HEK293 (cell line): Measurements from ENCODE around the gene RTL1.

Source experiments
- CTCF ChIA-PET: fragments of 350-600 bp; formaldehyde crosslinking; extraction: SDS; loops from one replicate; lab custom pipeline; 2021; ENCODE audit warnings: antibody characterized with exemption; lab: Yijun Ruan, JAX
- POLR2A ChIA-PET: fragments of 300-600 bp; formaldehyde crosslinking; extraction: SDS; loops from one replicate; lab custom pipeline; 2020; ENCODE audit warnings: antibody characterized with exemption, inconsistent platforms; lab: Yijun Ruan, JAX
- H3K27ac ChIP-seq: fragments of 200-500 bp; sonication (Bioruptor generic); 2 replicates; pipeline ENCODE4 v1.5.1; 2014; ENCODE audit warnings: low read depth, low read length, control low read depth, inconsistent platforms; ENCODE audit errors: extremely low read depth
- H3K36me3 ChIP-seq, 2 experiments: fragments of 200-500 bp in 1 of 2; sonication (Bioruptor generic) in 1 of 2; 1 replicate in 1 of 2; 2 replicates in 1 of 2; pipeline ENCODE4 v1.5.1; 2014 to 2017; ENCODE audit warnings: inconsistent platforms in 2 of 2, low read length in 2 of 2; ENCODE audit not compliant: control insufficient read depth in 2 of 2, insufficient read depth in 1 of 2
- H3K4me1 ChIP-seq: fragments of 200-500 bp; sonication (Bioruptor generic); 2 replicates; pipeline ENCODE4 v1.5.1; 2014; ENCODE audit warnings: mild to moderate bottlenecking, low read length, inconsistent platforms; ENCODE audit not compliant: control insufficient read depth, insufficient read depth
- H3K4me3 ChIP-seq: 2 replicates; pipeline ENCODE4 v1.5.1; 2011; ENCODE audit warnings: low read depth, mild to moderate bottlenecking, control low read depth, low read length, moderate library complexity
- H3K9me3 ChIP-seq: fragments of 200-500 bp; sonication (Bioruptor generic); 2 replicates; pipeline ENCODE4 v1.5.1; 2014; ENCODE audit warnings: low read depth, low read length, inconsistent platforms; ENCODE audit not compliant: control insufficient read depth, insufficient read depth
- EGR2 ChIP-seq: fragments of 450-650 bp; formaldehyde crosslinking; IDR thresholded peaks from 2 replicates; pipeline ENCODE4 v1.5.1; 2016; ENCODE audit warnings: low read depth, missing biosample characterization, missing genetic modification characterization
- MYNN ChIP-seq: fragments of 450-650 bp; formaldehyde crosslinking; IDR thresholded peaks from 2 replicates; pipeline ENCODE4 v1.5.1; 2016; ENCODE audit warnings: missing biosample characterization, missing genetic modification characterization, borderline replicate concordance
- PRDM10 ChIP-seq: fragments of 450-650 bp; formaldehyde crosslinking; IDR thresholded peaks from 2 replicates; pipeline ENCODE4 v1.5.1; 2016; ENCODE audit warnings: missing biosample characterization, missing genetic modification characterization
- PRDM2 ChIP-seq: fragments of 450-650 bp; formaldehyde crosslinking; IDR thresholded peaks from 2 replicates; pipeline ENCODE4 v1.5.1; 2016; ENCODE audit warnings: missing biosample characterization, missing genetic modification characterization, borderline replicate concordance
- ZFHX2 ChIP-seq: fragments of 450-650 bp; formaldehyde crosslinking; conservative IDR thresholded peaks from 2 replicates; pipeline ENCODE4 v1.5.1; 2016; ENCODE audit warnings: missing biosample characterization, missing genetic modification characterization
- ZNF140 ChIP-seq: fragments of 450-650 bp; formaldehyde crosslinking; IDR thresholded peaks from 2 replicates; pipeline ENCODE4 v1.5.1; 2016; ENCODE audit warnings: missing biosample characterization, missing genetic modification characterization
- ZNF211 ChIP-seq: fragments of 450-650 bp; formaldehyde crosslinking; IDR thresholded peaks from 2 replicates; pipeline ENCODE4 v1.5.1; 2016; ENCODE audit warnings: low read depth, missing biosample characterization, missing genetic modification characterization
- ZNF362 ChIP-seq: fragments of 450-650 bp; formaldehyde crosslinking; IDR thresholded peaks from 2 replicates; pipeline ENCODE4 v1.5.1; 2016; ENCODE audit warnings: missing biosample characterization, missing genetic modification characterization
- ZNF37A ChIP-seq: fragments of 450-650 bp; IDR thresholded peaks from 2 replicates; pipeline ENCODE4 v1.5.1; 2018; ENCODE audit warnings: missing biosample characterization, missing genetic modification characterization
- ZNF416 ChIP-seq: fragments of 450-650 bp; formaldehyde crosslinking; IDR thresholded peaks from 2 replicates; pipeline ENCODE4 v1.5.1; 2016; ENCODE audit warnings: missing biosample characterization, missing genetic modification characterization
- ZNF423 ChIP-seq: fragments of 450-650 bp; formaldehyde crosslinking; IDR thresholded peaks from 2 replicates; pipeline ENCODE4 v1.5.1; 2016; ENCODE audit warnings: missing biosample characterization, missing genetic modification characterization
- ZNF623 ChIP-seq: fragments of 450-650 bp; formaldehyde crosslinking; IDR thresholded peaks from 2 replicates; pipeline ENCODE4 v1.5.1; 2016; ENCODE audit warnings: missing biosample characterization, missing genetic modification characterization
- ZNF777 ChIP-seq: fragments of 450-650 bp; formaldehyde crosslinking; IDR thresholded peaks from 2 replicates; pipeline ENCODE4 v1.5.1; 2017; ENCODE audit warnings: missing biosample characterization, missing genetic modification characterization, borderline replicate concordance
- ZNF792 ChIP-seq: fragments of 450-650 bp; formaldehyde crosslinking; IDR thresholded peaks from 2 replicates; pipeline ENCODE4 v1.5.1; 2016; ENCODE audit warnings: missing biosample characterization, missing genetic modification characterization
- ZSCAN4 ChIP-seq: fragments of 450-650 bp; formaldehyde crosslinking; IDR thresholded peaks from 2 replicates; pipeline ENCODE4 v1.5.1; 2017; ENCODE audit warnings: missing biosample characterization, missing genetic modification characterization

The RTL1 gene

GRCh38 chr14:100839315-100839585, 64.3 kb downstream of the RTL1 start (continued):
- TF ChIP-seq ZNF211 (tag by site-specific recombination) (no peak), ZNF416 (tag by site-specific recombination) (no peak), ZNF792 (tag by site-specific recombination) (no peak), ZNF140 (no peak), MYNN (tag by site-specific recombination) (no peak)

- Histone ChIP-seq H3K27ac (no peak overlapping the region), H3K9me3 (no peaks in the 10 kb centered on the region), H3K4me3 (no peak overlapping the region), H3K36me3 (no peaks in the 10 kb centered on the region), H3K4me1 (no peaks in the 10 kb centered on the region)
- CTCF ChIA-PET = no interaction called here
- POLR2A ChIA-PET = no interaction called here
- 0 out of 2 replicates have a peak, but pooled peaks have one; percentile 23 for TF ChIP-seq PRDM10 (tag by site-specific recombination)
- no peak for TF ChIP-seq ZNF37A (tag by site-specific recombination)
These were observed 64.8 kb downstream of the RTL1 start for GRCh38 chr14:100838493-100839314.

- Histone ChIP-seq H3K9me3 (no peaks in the 10 kb centered on the region), H3K4me1 (no peaks in the 10 kb centered on the region), H3K4me3 (no peak overlapping the region), H3K36me3 (no peaks in the 10 kb centered on the region), H3K27ac (no peak overlapping the region)
- TF ChIP-seq ZNF623 (tag by site-specific recombination) (no peak), ZSCAN4 (tag by site-specific recombination) (no peak), ZNF362 (tag by site-specific recombination) (no peak)
- ChIA-PET POLR2A (no interaction called here), CTCF (no interaction called here)
These were observed 65.6 kb downstream of the RTL1 start for GRCh38 chr14:100837805-100838350.

GRCh38 chr14:100836941-100837804, 66.3 kb downstream of the RTL1 start:
- no peaks in the 10 kb centered on the region for H3K36me3 ChIP-seq
- POLR2A ChIA-PET = no interaction called here
- H3K4me3 ChIP-seq = no peak overlapping the region
- CTCF ChIA-PET = interaction anchor here (0.6 kb wide), 1 partner anchor 63 kb away, joined by 3 read pairs; no protein-coding TSS in a partner anchor
- H3K4me1 ChIP-seq = no peaks in the 10 kb centered on the region
- no peaks in the 10 kb centered on the region for H3K9me3 ChIP-seq
- no peak overlapping the region for H3K27ac ChIP-seq
- TF ChIP-seq ZNF423 (no peak), PRDM2 (no peak), ZFHX2 (tag by site-specific recombination) (peak; percentile 45), ZNF777 (tag by site-specific recombination) (no peak), EGR2 (tag by site-specific recombination) (peak; percentile 39; the same call in 1 of the 2 replicates)
